Upper lobe of left lung (tissue), 4 donors: ENCODE data around the gene RGS7BP.

ENCODE experiments used
- CTCF ChIP-seq, 6 experiments: fragments of 450-650 bp in 4 of 6; fragments of 200-600 bp in 2 of 6; sonication (generic) in 2 of 6; IDR thresholded peaks; one replicate each; pipeline ENCODE4 v1.5.1; 2016 to 2019; ENCODE audit warnings: antibody characterized with exemption in 6 of 6
- POLR2A ChIP-seq, 4 donors: fragments of 450-650 bp; IDR thresholded peaks; one replicate each; pipeline ENCODE4 v1.5.1; 2016 to 2017; ENCODE audit warnings: antibody characterized with exemption in 4 of 4, mild to moderate bottlenecking in 2 of 4
- POLR2AphosphoS5 ChIP-seq, 2 donors: sonication (generic); formaldehyde crosslinking; IDR thresholded peaks; one replicate each; pipeline ENCODE4 v1.5.1; 2017; ENCODE audit warnings: antibody characterized with exemption in 2 of 2

GRCh38 chr5:64507264-64507605 is 1.4 kb downstream of the RGS7BP start:
- TF ChIP-seq CTCF (IDR thresholded peaks at IDR 0.05) (no peak), POLR2A (IDR thresholded peaks at IDR 0.05) (no peak), POLR2AphosphoS5 (IDR thresholded peaks at IDR 0.05) (no peak)
